GM12873 (cell line): ENCODE measurements around the gene GGT5.

ENCODE experiments used
- TF ChIP-seq, protein P1 (sequence below): IDR thresholded peaks from 2 replicates; pipeline ENCODE4 v1.5.1; 2012; ENCODE audit warnings: low read depth, mild to moderate bottlenecking, moderate library complexity, low read length, control low read depth; ENCODE audit not compliant: insufficient read depth; ENCODE audit errors: missing control alignments

GGT5 gene

DNA sequence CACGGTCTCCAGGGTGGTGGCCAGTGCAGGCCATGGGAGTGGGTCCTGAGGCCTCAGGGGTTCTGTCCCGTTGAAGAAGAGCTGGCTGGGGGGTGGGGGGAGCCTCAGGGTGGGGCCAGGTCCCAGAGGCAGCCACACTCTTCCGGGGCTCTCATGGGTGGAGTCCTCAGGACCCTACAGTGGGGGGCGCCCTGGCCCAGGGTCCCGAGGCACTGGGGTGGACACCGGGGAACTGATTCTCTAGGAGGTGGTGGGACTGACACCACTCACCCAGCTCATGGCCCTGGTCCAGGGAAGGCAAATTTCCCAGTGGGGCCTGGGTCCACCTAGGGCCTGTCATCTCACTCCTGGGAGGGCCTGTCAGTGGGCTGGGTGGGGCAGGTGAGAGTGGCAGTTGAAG is 12.8 kb downstream of the GGT5 start:
- TF ChIP-seq, protein P1, sequence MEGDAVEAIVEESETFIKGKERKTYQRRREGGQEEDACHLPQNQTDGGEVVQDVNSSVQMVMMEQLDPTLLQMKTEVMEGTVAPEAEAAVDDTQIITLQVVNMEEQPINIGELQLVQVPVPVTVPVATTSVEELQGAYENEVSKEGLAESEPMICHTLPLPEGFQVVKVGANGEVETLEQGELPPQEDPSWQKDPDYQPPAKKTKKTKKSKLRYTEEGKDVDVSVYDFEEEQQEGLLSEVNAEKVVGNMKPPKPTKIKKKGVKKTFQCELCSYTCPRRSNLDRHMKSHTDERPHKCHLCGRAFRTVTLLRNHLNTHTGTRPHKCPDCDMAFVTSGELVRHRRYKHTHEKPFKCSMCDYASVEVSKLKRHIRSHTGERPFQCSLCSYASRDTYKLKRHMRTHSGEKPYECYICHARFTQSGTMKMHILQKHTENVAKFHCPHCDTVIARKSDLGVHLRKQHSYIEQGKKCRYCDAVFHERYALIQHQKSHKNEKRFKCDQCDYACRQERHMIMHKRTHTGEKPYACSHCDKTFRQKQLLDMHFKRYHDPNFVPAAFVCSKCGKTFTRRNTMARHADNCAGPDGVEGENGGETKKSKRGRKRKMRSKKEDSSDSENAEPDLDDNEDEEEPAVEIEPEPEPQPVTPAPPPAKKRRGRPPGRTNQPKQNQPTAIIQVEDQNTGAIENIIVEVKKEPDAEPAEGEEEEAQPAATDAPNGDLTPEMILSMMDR: no peak

DNA sequence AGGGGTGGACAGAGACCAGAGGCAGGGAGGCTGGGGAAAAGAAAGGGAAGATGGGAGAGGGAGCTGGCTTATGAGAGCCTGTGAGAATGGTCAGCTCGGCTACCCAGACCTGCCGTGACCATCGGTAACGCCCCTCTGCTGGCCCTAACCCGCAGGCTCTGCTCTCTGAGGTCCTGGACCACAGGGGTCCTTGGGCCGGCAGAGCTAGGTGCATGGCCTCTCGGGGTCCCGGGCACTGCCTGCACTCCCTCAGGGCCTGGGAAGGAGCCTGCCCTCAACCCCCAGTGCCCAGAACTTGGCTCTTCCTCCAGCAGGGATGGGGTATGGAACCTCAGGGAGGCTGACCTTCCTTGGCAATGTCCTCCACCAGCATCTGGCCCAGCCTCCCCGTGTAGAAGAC is 13.2 kb downstream of the GGT5 start:
- TF ChIP-seq, protein P1: no peak

DNA sequence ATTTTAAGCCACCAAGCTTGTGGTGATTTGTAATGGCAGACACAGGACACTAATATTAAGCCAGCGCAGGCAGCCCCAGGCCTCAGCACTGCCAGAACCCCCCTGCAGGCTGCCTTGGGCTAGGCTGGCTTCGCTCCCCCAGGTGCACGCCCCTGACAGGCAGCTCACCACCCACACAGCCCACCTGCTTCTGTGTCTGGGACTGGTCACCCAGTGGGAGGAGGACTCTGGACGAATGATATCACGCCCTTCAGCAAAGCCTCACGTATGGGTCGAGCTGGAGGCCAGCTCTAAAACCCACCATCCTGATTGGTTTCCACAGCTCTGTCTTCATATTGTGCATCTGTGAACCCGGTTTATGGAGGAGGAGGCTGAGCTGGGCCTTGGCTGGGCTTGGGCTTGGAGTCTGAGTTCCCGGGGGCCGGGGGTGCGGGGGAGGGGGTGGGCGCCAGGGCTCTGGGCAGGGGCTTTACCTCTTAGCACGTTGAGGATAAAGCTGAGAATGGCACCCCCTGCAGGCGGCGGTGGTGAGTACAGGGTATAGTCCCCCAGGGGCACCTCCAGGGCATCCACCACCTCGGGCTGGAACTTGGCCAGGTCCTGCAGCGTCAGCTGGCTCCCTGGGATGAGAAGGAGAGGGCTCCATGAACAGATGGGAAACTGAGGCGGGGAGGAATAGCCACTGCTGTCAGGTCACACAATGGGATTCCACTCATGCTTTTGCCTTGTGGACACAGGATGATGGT is 13.8 kb downstream of the GGT5 start:
- TF ChIP-seq, protein P1: peak; percentile 61

DNA sequence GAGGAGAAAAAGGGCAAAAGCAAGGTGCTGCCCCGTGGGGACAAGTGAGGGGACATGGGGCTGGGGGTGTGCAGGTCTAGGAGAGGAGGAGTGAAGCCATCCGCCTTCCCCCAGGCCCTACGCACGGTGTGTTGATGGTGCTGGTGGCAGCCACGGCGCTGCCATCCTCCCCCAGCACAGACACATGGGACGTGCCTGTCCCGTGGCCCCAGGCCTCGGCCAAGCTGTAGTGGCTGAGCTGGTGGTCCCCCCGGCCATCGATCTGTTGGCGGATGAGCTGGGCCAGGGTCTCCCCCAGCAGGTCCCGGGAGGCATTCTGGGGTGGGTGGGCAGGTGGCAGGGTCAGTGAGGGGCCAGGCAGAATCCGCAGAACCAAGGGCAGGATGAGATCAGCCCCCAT is 18.9 kb downstream of the GGT5 start:
- TF ChIP-seq, protein P1: no peak

DNA sequence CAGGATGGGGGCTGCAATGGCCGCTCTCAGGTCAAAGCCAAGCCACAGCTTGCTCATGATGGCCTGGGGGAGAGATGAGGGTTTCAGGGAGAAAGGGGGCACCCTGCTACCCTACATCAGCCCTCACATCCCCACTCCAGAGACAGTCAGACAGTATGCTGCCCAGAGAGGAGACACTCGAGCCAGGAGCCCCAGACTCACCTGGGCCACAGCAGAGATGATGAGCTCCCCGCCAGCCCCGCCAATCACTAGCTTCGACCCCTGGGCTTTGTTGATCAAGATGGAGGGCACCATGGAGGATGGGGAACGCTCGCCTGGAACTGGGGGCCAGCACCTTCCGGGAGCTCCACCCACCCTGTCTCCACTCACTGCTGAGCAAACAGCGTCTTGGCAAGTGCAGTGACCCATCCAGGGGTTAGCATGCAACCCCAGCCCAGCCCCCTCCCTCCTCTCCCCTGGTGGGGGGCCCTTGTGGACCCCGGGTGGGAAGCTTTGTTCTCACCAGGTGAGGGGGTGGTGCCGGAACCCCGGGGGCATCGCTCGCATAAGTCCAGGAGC is 19.8 kb downstream of the GGT5 start:
- TF ChIP-seq, protein P1: no peak

DNA sequence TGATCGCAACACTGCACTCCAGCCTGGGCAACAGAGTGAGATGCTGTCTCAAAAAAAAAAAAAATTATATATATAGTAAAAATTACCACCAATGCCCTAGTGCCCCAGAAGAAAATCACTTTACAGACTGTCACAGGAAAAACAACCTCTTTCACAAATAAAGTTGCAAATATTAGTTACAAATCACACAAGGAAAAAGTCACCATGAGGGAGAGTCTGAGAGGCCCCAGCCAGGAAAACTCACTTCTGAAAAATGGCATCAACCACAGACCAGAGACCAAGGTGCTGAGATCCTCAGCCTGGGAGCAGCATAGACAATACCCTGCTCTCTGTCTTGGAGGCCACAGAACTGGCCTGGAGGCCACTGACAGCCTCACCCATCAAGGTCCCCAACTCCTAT is 20.4 kb downstream of the GGT5 start:
- TF ChIP-seq, protein P1: no peak

DNA sequence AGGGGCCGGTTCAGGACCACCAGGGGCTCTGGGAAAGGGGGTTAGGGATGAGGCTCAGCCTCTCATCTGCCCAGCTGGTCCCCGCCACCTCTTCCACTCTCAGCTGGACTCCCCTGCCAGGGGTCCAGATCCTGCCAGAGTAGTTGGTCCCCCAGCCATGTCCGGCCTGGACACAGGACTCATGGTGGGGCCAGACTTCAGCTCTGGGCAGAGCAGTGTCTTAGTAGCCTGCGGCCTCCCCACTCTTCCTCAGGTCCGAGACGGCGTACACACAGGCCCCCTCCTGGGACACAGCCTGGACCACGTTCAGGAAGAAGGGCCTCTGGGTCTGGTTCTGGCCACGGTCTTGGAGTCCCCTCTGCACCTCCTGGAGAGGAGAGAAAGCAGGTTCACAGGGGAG is 25.1 kb downstream of the GGT5 start:
- TF ChIP-seq, protein P1: no peak
